Glutamatergic neuron (in vitro differentiated cells): ENCODE data around the gene ARPC5. TPM values are rescaled to one million over a fixed set of nuclear protein-coding genes. Genes with fewer than 3 reads are reported as not detected.

Source experiments
- DNase-seq: peaks from one replicate; pipeline ENCODE4 v3.0.0; 2022
- H3K27ac Mint-ChIP-seq: one replicate; pipeline ENCODE4 v1.8.0; 2020; ENCODE audit warnings: mild to moderate bottlenecking, mixed read lengths, inconsistent platforms; ENCODE audit not compliant: unreplicated experiment
- H3K27me3 Mint-ChIP-seq: one replicate; pipeline ENCODE4 v1.8.0; 2020; ENCODE audit warnings: mild to moderate bottlenecking, moderate library complexity, mixed read lengths, inconsistent platforms; ENCODE audit not compliant: unreplicated experiment
- H3K36me3 Mint-ChIP-seq: one replicate; pipeline ENCODE4 v1.8.0; 2020; ENCODE audit warnings: mild to moderate bottlenecking, mixed read lengths, inconsistent platforms; ENCODE audit not compliant: unreplicated experiment
- H3K4me1 Mint-ChIP-seq: one replicate; pipeline ENCODE4 v1.8.0; 2020; ENCODE audit warnings: mild to moderate bottlenecking, low read depth, mixed read lengths, inconsistent platforms; ENCODE audit not compliant: unreplicated experiment
- H3K4me3 Mint-ChIP-seq: one replicate; pipeline ENCODE4 v1.8.0; 2020; ENCODE audit warnings: mild to moderate bottlenecking, mixed read lengths, inconsistent platforms; ENCODE audit not compliant: unreplicated experiment
- H3K9me3 Mint-ChIP-seq: one replicate; pipeline ENCODE4 v1.8.0; 2020; ENCODE audit warnings: mild to moderate bottlenecking, moderate library complexity, mixed read lengths, inconsistent platforms; ENCODE audit not compliant: unreplicated experiment
- total RNA-seq: library from RNA; stranded (reverse); fragmentation: NEBNext Ultra II Directional; extraction: Animal tissue kit (Norgen Biotek cat#: 25700); gene quantifications from one replicate; pipeline ENCODE4 v1.2.1, GENCODE V29; 2021; ENCODE audit not compliant: unreplicated experiment
- TF ChIP-seq, protein P1 (sequence below): fragments of 200-600 bp; sonication (generic); IDR thresholded peaks from one replicate; pipeline ENCODE4 v1.5.0; 2021; ENCODE audit not compliant: partially characterized antibody, unreplicated experiment

ARPC5 gene
- total RNA-seq, 1 donor from 2014 or later: 92.0 TPM

GRCh38 chr1:183576537-183576936, 59.0 kb downstream of the ARPC5 start:
- TF ChIP-seq, protein P1, sequence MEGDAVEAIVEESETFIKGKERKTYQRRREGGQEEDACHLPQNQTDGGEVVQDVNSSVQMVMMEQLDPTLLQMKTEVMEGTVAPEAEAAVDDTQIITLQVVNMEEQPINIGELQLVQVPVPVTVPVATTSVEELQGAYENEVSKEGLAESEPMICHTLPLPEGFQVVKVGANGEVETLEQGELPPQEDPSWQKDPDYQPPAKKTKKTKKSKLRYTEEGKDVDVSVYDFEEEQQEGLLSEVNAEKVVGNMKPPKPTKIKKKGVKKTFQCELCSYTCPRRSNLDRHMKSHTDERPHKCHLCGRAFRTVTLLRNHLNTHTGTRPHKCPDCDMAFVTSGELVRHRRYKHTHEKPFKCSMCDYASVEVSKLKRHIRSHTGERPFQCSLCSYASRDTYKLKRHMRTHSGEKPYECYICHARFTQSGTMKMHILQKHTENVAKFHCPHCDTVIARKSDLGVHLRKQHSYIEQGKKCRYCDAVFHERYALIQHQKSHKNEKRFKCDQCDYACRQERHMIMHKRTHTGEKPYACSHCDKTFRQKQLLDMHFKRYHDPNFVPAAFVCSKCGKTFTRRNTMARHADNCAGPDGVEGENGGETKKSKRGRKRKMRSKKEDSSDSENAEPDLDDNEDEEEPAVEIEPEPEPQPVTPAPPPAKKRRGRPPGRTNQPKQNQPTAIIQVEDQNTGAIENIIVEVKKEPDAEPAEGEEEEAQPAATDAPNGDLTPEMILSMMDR: no peak
- Mint-ChIP-seq H3K36me3 (no peaks in the 10 kb centered on the region), H3K4me1 (peaks cover 17% of the 10 kb centered on the region), H3K4me3 (no peak overlapping the region), H3K27me3 (peaks cover 4% of the 10 kb centered on the region), H3K27ac (no peak overlapping the region), H3K9me3 (no peaks in the 10 kb centered on the region)
- peak; percentile 59 for DNase-seq

DNA sequence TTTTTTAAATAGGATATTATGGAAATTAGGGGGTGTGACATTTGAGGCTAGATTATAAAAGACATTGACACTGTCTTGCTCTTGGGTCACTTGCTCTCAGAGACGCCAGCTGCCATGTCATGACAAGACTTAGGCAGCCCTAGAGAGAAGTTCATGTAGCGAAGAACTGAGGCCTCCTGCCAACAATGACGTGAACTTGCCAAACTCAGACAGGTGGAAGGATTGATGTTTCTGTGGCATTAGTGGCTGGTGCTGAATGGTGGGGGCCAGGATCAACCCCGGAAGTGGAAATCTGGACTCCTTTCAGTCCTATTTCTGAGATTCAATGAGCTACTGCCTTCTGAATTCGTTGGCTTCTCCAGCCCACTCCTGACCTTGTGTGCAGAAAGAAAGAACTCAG, 60.0 kb downstream of the ARPC5 start:
- peaks cover 4% of the 10 kb centered on the region for H3K27me3 Mint-ChIP-seq
- H3K9me3 Mint-ChIP-seq: no peaks in the 10 kb centered on the region
- H3K36me3 Mint-ChIP-seq: no peaks in the 10 kb centered on the region
- H3K4me1 Mint-ChIP-seq: peaks cover 17% of the 10 kb centered on the region
- no peak overlapping the region for H3K27ac Mint-ChIP-seq
- no peak for DNase-seq
- TF ChIP-seq, protein P1: no peak
- H3K4me3 Mint-ChIP-seq: no peak overlapping the region

GRCh38 chr1:183572721-183573120, 62.9 kb downstream of the ARPC5 start:
- peaks cover 9% of the 10 kb centered on the region for H3K4me1 Mint-ChIP-seq
- no peak overlapping the region for H3K4me3 Mint-ChIP-seq
- H3K9me3 Mint-ChIP-seq: no peaks in the 10 kb centered on the region
- no peak for DNase-seq
- H3K27me3 Mint-ChIP-seq: peaks cover 4% of the 10 kb centered on the region
- H3K27ac Mint-ChIP-seq: no peak overlapping the region
- TF ChIP-seq, protein P1: no peak
- H3K36me3 Mint-ChIP-seq: no peaks in the 10 kb centered on the region

DNA sequence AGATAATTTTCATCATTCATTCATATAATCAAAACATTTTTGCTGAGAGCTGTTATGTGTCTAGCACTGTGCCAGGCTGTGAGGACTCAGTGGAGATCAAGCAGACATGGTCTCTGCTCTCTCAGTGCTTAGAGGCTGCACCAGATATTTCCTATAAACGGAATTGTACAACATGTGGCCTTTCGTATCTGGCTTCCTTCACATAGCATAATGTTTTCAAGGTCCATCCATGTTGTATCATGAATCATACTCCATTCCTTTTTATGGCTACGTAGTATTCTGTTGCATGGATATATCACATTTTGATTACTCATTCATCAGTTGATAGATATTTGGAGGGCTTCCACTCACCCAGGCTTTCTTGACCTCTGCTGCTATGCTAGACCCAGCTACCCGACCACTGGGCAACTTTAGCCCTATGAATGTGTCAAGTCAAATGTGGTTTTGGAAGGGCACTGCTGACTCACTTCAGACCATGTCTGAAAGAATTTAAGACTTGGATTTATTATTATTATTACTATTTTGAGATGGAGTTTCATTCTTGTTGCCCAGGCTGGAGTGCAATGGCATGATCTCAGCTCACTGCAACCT, 63.8 kb downstream of the ARPC5 start:
- peaks cover 8% of the 10 kb centered on the region for H3K4me1 Mint-ChIP-seq
- H3K9me3 Mint-ChIP-seq: no peaks in the 10 kb centered on the region
- H3K27ac Mint-ChIP-seq: no peak overlapping the region
- DNase-seq: no peak
- no peaks in the 10 kb centered on the region for H3K36me3 Mint-ChIP-seq
- peaks cover 4% of the 10 kb centered on the region for H3K27me3 Mint-ChIP-seq
- TF ChIP-seq, protein P1: no peak
- H3K4me3 Mint-ChIP-seq: no peak overlapping the region

Other genes with a start within 250 kb of the ARPC5 start
- gene NMNAT2, start 217.4 kb downstream of the ARPC5 start, total RNA-seq: 76.4 TPM
- 66.2 TPM for gene SMG7, start 163.3 kb downstream of the ARPC5 start, total RNA-seq
- gene NCF2, start 45.3 kb downstream of the ARPC5 start, total RNA-seq: not detected
- gene APOBEC4, start 17.5 kb upstream of the ARPC5 start, total RNA-seq: not detected
- 4.9 TPM for gene RGL1, start 169.3 kb upstream of the ARPC5 start, total RNA-seq